Neural cell (in vitro differentiated cells): ENCODE measurements around the gene CHRDL2. TPM values are rescaled to one million over a fixed set of nuclear protein-coding genes. Genes with fewer than 3 reads are reported as not detected.

Experiments used
- H2AFZ ChIP-seq: fragments of 200-600, 300-800 bp; sonication (generic), shearing (Covaris generic); 2 replicates; pipeline ENCODE4 v1.6.0; 2014; ENCODE audit warnings: low read depth, mild to moderate bottlenecking, antibody characterized with exemption, low read length, moderate library complexity
- H3F3A ChIP-seq: fragments of 200-600 bp; shearing (Covaris generic); 2 replicates; pipeline ENCODE4 v1.6.1; 2016; ENCODE audit warnings: mild to moderate bottlenecking, moderate library complexity, mixed read lengths, antibody characterized with exemption, low read length; ENCODE audit not compliant: insufficient read depth, poor library complexity, severe bottlenecking
- H3K27ac ChIP-seq: fragments of 200-600, 300-800 bp; sonication (generic), shearing (Covaris generic); 2 replicates; pipeline ENCODE4 v1.5.1; 2014; ENCODE audit warnings: mild to moderate bottlenecking, low read length, moderate library complexity
- H3K27me3 ChIP-seq: fragments of 300-800, 200-600 bp; sonication (generic), shearing (Covaris generic); 2 replicates; pipeline ENCODE4 v1.6.0; 2014; ENCODE audit warnings: mild to moderate bottlenecking, low read depth, low read length, moderate library complexity; ENCODE audit not compliant: insufficient read depth
- H3K36me3 ChIP-seq: fragments of 300-800, 200-600 bp; sonication (generic), shearing (Covaris generic); 2 replicates; pipeline ENCODE4 v1.5.1; 2014; ENCODE audit warnings: mild to moderate bottlenecking, antibody characterized with exemption, low read length, moderate library complexity; ENCODE audit not compliant: insufficient read depth
- H3K4me2 ChIP-seq: fragments of 300-800, 200-600 bp; sonication (generic), shearing (Covaris generic); 2 replicates; pipeline ENCODE4 v1.6.0; 2014; ENCODE audit warnings: mild to moderate bottlenecking, low read length
- H3K4me3 ChIP-seq: fragments of 300-800, 200-600 bp; sonication (generic), shearing (Covaris generic); 2 replicates; pipeline ENCODE4 v1.5.1; 2014; ENCODE audit warnings: mild to moderate bottlenecking, low read length, moderate library complexity
- H3K79me2 ChIP-seq: fragments of 200-600 bp; shearing (Covaris generic); replicated peaks from 2 replicates; pipeline ENCODE4 v1.6.0; 2014; ENCODE audit warnings: mild to moderate bottlenecking, low read length, moderate library complexity; ENCODE audit not compliant: insufficient read depth
- H3K9ac ChIP-seq: fragments of 300-800, 200-600 bp; sonication (generic), shearing (Covaris generic); 2 replicates; pipeline ENCODE4 v1.6.1; 2016; ENCODE audit warnings: mild to moderate bottlenecking, low read length, mixed read lengths
- H3K9me2 ChIP-seq: fragments of 200-600 bp; shearing (Covaris generic); 2 replicates; pipeline ENCODE4 v1.6.1; 2016; ENCODE audit warnings: mild to moderate bottlenecking, low read length, mixed read lengths; ENCODE audit not compliant: insufficient read depth
- H3K9me3 ChIP-seq: fragments of 200-600, 300-800 bp; sonication (generic), shearing (Covaris generic); 2 replicates; pipeline ENCODE4 v1.6.1; 2016; ENCODE audit warnings: mild to moderate bottlenecking, mixed run types, low read length, moderate library complexity, mixed read lengths
- H4K20me1 ChIP-seq: fragments of 200-600 bp; shearing (Covaris generic); 2 replicates; pipeline ENCODE4 v1.6.1; 2016; ENCODE audit warnings: mild to moderate bottlenecking, mixed run types; ENCODE audit not compliant: insufficient read depth
- EP300 ChIP-seq: fragments of 450-650 bp; conservative IDR thresholded peaks from 2 replicates; pipeline ENCODE4 v1.6.1; 2014; ENCODE audit warnings: antibody characterized with exemption, mild to moderate bottlenecking, moderate library complexity; ENCODE audit not compliant: poor library complexity, severe bottlenecking
- EZH2 ChIP-seq: fragments of 200-600, 300-800 bp; shearing (Covaris generic), sonication (generic); IDR thresholded peaks from 2 replicates; pipeline ENCODE4 v1.6.1; 2014; ENCODE audit warnings: antibody characterized with exemption, low read length, borderline replicate concordance, mild to moderate bottlenecking; ENCODE audit not compliant: insufficient read depth, poor library complexity, severe bottlenecking
- MXI1 ChIP-seq: fragments of 450-650 bp; conservative IDR thresholded peaks from 2 replicates; pipeline ENCODE4 v1.6.1; 2014; ENCODE audit warnings: antibody characterized with exemption, mild to moderate bottlenecking; ENCODE audit not compliant: poor library complexity, severe bottlenecking
- POLR2AphosphoS5 ChIP-seq: IDR thresholded peaks from 2 replicates; pipeline ENCODE4 v1.6.1; 2012
- RAD21 ChIP-seq: fragments of 450-650 bp; conservative IDR thresholded peaks from 2 replicates; pipeline ENCODE4 v1.6.1; 2014; ENCODE audit warnings: antibody characterized with exemption, mild to moderate bottlenecking, moderate library complexity
- SMC3 ChIP-seq: fragments of 450-650 bp; conservative IDR thresholded peaks from 2 replicates; pipeline ENCODE4 v1.6.1; 2014; ENCODE audit warnings: antibody characterized with exemption, mild to moderate bottlenecking, moderate library complexity; ENCODE audit not compliant: poor library complexity
- TAF1 ChIP-seq: IDR thresholded peaks from 2 replicates; pipeline ENCODE4 v1.6.1; 2012; ENCODE audit warnings: low read depth
- polyA minus RNA-seq: library from RNA; depleted of rRNA, polyadenylated mRNA; stranded (reverse); fragments of >200 nt; gene quantifications from 2 replicates; pipeline ENCODE4 v1.2.3, GENCODE V29; 2014
- polyA plus RNA-seq: library from polyadenylated mRNA; depleted of rRNA; stranded (reverse); fragments of >200 nt; gene quantifications from 2 replicates; pipeline ENCODE4 v1.2.3, GENCODE V29; 2014
- TF ChIP-seq, protein P1 (sequence below): fragments of 450-650 bp; IDR thresholded peaks from 2 replicates; pipeline ENCODE4 v1.5.1; 2014; ENCODE audit warnings: antibody characterized with exemption, mild to moderate bottlenecking, moderate library complexity; ENCODE audit not compliant: poor library complexity, severe bottlenecking
- TF ChIP-seq, protein P2 (sequence below): IDR thresholded peaks from 2 replicates; pipeline ENCODE4 v1.6.1; 2012; ENCODE audit warnings: borderline replicate concordance

The CHRDL2 gene
- not detected in 2 replicates for polyA plus RNA-seq
- polyA minus RNA-seq: 0.93 TPM in 1 of 2 replicates, not detected in the other

DNA sequence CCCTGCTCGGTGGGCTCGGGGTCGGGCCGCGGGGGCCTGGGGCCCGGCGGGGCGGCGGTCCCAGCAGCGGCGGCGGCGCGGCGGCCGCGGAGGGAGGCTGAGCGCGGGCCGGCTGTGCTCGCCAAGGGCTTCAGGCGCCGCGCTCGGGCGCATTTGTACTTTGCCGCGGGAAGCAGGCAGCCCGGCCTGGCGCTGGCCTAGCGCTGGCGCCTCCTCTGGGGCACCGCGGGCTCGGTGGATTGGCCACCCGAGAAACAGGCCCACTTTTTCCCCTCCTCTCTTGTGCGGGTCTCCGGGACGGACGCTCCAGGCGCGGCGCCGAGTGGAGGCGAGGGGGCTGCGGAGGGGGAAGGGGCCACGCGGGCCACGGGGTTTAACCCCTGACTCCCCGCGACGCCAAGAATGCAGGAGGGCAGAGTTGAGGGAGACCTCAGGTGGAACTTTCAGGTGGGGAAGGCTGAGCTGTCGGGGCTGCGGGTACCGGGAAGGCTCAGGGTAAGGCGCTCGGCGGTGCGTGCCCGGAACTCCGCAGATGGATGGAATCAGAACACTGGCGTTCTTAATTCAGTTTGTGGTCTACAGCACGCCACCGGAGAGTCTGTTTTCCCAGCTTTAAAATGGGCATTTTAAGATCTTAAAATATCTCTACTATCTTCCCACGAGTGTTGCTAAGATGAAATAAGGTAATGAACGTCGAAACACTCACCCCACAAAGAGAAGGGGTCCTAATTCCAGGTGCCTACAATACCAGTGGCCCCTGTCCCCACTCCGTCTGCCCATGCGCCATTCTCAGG lies at the start of gene CHRDL2:
Gene CHRDL2 (minus strand): TSS at position 126 of the 794 bp plus-strand sequence. CDS start 538 bp downstream, outside the sequence.
- no peaks in the 10 kb centered on the region for H3K36me3 ChIP-seq
- peaks cover 45% of the 10 kb centered on the region for H3K27me3 ChIP-seq
- H3K9me2 ChIP-seq: no peaks in the 10 kb centered on the region
- peak within 1 kb of the TSS; percentile 34 for H3K9ac ChIP-seq
- H3K9me3 ChIP-seq: no peaks in the 10 kb centered on the region
- peak within 1 kb of the TSS; percentile 76 for H3K4me3 ChIP-seq
- no peaks in the 10 kb centered on the region for H3F3A ChIP-seq
- H2AFZ ChIP-seq: no peak within 1 kb of the TSS
- peak within 1 kb of the TSS; percentile 55 for H3K4me2 ChIP-seq
- no peaks in the 10 kb centered on the region for H4K20me1 ChIP-seq
- H3K27ac ChIP-seq: no peak within 1 kb of the TSS
- no peak for TF ChIP-seq POLR2AphosphoS5
- TF ChIP-seq, protein P1, sequence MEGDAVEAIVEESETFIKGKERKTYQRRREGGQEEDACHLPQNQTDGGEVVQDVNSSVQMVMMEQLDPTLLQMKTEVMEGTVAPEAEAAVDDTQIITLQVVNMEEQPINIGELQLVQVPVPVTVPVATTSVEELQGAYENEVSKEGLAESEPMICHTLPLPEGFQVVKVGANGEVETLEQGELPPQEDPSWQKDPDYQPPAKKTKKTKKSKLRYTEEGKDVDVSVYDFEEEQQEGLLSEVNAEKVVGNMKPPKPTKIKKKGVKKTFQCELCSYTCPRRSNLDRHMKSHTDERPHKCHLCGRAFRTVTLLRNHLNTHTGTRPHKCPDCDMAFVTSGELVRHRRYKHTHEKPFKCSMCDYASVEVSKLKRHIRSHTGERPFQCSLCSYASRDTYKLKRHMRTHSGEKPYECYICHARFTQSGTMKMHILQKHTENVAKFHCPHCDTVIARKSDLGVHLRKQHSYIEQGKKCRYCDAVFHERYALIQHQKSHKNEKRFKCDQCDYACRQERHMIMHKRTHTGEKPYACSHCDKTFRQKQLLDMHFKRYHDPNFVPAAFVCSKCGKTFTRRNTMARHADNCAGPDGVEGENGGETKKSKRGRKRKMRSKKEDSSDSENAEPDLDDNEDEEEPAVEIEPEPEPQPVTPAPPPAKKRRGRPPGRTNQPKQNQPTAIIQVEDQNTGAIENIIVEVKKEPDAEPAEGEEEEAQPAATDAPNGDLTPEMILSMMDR: peak; percentile 15
- H3K79me2 ChIP-seq: no peaks in the 10 kb centered on the region

DNA sequence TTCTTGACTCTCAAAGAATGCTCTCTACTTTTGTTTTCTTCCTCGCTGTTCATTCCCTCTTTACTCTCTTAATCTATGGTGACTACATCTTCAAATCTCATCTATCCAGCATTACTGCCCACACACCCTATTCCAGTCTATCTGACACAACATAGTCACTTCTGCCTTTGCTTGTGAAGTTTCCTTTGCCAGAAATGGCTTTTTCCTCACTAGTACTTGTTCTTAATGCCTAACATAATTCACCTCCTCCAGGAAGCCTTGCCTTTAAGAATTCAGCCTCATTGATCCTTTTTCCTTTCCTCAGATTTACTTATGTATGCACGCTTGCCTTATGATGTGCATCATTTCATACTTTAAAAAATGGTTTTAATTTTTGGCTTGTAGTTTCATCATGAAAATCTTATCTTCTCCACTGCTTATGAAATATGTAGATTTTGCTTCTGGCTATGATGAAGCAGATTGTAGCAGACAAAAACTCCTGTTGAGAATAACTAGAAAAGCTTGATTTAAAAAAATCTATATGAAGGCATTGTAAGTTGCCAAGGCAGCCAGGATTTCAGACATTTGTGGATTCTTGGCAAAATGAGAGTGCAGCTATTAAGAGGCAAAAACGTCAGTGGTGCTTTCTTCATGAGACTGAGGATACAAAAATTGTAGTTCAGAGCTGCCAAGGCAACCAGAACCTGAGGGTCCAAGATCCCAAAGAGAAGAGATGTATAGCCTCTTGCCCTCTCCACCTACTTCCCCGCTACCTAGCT lies 49.2 kb upstream of the CHRDL2 start:
- H4K20me1 ChIP-seq: no peaks in the 10 kb centered on the region

More for the DNA sequence above, 49.2 kb upstream of the CHRDL2 start:
- H3K9me3 ChIP-seq: no peaks in the 10 kb centered on the region
- no peak overlapping the region for H3K27ac ChIP-seq
- no peaks in the 10 kb centered on the region for H3K27me3 ChIP-seq
- H3K36me3 ChIP-seq: no peaks in the 10 kb centered on the region
- no peak overlapping the region for H2AFZ ChIP-seq
- no peak overlapping the region for H3K9ac ChIP-seq
- H3K4me2 ChIP-seq: no peak overlapping the region
- H3K4me3 ChIP-seq: no peak overlapping the region
- peaks cover 8% of the 10 kb centered on the region for H3K79me2 ChIP-seq
- no peaks in the 10 kb centered on the region for H3K9me2 ChIP-seq
- no peaks in the 10 kb centered on the region for H3F3A ChIP-seq
- TF ChIP-seq, protein P1: no peak
- TF ChIP-seq SMC3 (no peak), MXI1 (no peak), RAD21 (no peak), EP300 (no peak), TAF1 (no peak), EZH2 (no peak), POLR2AphosphoS5 (no peak)
- TF ChIP-seq, protein P2, sequence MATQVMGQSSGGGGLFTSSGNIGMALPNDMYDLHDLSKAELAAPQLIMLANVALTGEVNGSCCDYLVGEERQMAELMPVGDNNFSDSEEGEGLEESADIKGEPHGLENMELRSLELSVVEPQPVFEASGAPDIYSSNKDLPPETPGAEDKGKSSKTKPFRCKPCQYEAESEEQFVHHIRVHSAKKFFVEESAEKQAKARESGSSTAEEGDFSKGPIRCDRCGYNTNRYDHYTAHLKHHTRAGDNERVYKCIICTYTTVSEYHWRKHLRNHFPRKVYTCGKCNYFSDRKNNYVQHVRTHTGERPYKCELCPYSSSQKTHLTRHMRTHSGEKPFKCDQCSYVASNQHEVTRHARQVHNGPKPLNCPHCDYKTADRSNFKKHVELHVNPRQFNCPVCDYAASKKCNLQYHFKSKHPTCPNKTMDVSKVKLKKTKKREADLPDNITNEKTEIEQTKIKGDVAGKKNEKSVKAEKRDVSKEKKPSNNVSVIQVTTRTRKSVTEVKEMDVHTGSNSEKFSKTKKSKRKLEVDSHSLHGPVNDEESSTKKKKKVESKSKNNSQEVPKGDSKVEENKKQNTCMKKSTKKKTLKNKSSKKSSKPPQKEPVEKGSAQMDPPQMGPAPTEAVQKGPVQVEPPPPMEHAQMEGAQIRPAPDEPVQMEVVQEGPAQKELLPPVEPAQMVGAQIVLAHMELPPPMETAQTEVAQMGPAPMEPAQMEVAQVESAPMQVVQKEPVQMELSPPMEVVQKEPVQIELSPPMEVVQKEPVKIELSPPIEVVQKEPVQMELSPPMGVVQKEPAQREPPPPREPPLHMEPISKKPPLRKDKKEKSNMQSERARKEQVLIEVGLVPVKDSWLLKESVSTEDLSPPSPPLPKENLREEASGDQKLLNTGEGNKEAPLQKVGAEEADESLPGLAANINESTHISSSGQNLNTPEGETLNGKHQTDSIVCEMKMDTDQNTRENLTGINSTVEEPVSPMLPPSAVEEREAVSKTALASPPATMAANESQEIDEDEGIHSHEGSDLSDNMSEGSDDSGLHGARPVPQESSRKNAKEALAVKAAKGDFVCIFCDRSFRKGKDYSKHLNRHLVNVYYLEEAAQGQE: no peak
